Muscle layer of duodenum (tissue), 2 donors: ENCODE measurements around the gene RNF149.
"Not testable (repeated sequence)": the region's sequence is repeated elsewhere in the genome, so short reads cannot be mapped to it uniquely, and the experiment has no call there.

Experiments used
- H3K27ac ChIP-seq: one replicate; pipeline ENCODE4 v1.7.0; 2013; ENCODE audit warnings: mild to moderate bottlenecking, low read length
- H3K27me3 ChIP-seq: one replicate; pipeline ENCODE4 v1.7.0; 2013; ENCODE audit warnings: low read depth, mild to moderate bottlenecking, control low read depth, low read length
- H3K36me3 ChIP-seq, 2 donors: one replicate each; pipeline ENCODE4 v1.7.0; 2013; ENCODE audit warnings: low read length in 2 of 2, control low read depth in 1 of 2, mild to moderate bottlenecking in 1 of 2; ENCODE audit not compliant: insufficient read depth in 2 of 2, control insufficient read depth in 1 of 2
- H3K4me1 ChIP-seq, 2 donors: one replicate each; pipeline ENCODE4 v1.7.0; 2013; ENCODE audit warnings: low read length in 2 of 2, mild to moderate bottlenecking in 2 of 2, control low read depth in 1 of 2, moderate library complexity in 1 of 2; ENCODE audit not compliant: insufficient read depth in 2 of 2, control insufficient read depth in 1 of 2
- H3K4me3 ChIP-seq, 2 donors: one replicate each; pipeline ENCODE4 v1.7.0; 2013; ENCODE audit warnings: low read length in 2 of 2, low read depth in 1 of 2, mild to moderate bottlenecking in 1 of 2
- H3K9me3 ChIP-seq, 2 donors: one replicate each; pipeline ENCODE4 v1.7.0; 2013; ENCODE audit warnings: low read length in 2 of 2, control low read depth in 1 of 2, mild to moderate bottlenecking in 1 of 2; ENCODE audit not compliant: control insufficient read depth in 1 of 2
- donor health status: healthy.

Gene RNF149

GRCh38 chr2:101329026-101329425, 20.5 kb upstream of the RNF149 start:
- peaks cover 6 to 26% of the 10 kb centered on the region in 2 donors for H3K4me1 ChIP-seq
- peak overlapping the region; percentile 49 for H3K27ac ChIP-seq
- no peak overlapping the region for H3K4me3 ChIP-seq
- H3K9me3 ChIP-seq = no peaks in the 10 kb centered on the region
- no peaks in the 10 kb centered on the region for H3K27me3 ChIP-seq
- no peaks in the 10 kb centered on the region for H3K36me3 ChIP-seq

DNA sequence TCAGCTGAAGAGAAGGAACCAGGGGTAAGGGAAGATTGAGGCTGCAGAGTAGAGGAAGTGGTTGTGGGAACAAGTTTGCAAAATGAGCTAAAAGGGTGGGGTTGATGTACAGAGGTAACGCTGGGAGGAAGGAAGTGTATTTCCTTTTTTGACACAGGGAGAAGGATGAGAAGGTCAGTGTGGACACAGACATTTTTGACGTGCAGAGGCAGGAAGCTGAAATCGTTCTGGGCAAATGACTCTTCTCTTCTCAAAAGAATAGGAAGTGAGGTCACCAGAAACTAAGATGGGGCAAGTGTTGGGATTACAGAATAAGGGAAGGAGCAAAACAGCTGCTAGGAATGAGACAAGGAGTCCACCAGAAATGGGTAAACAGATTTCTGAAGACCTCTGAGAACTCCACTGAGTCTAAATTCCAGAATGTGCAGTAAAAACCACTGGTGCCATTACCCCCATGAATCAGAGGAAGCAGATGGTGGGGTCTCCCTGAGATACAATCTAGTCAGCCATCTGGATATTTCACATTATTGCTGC, 20.0 kb upstream of the RNF149 start:
- peaks cover 6 to 26% of the 10 kb centered on the region in 2 donors for H3K4me1 ChIP-seq
- H3K9me3 ChIP-seq = no peaks in the 10 kb centered on the region
- H3K27ac ChIP-seq = peak overlapping the region; percentile 24
- H3K4me3 ChIP-seq = peak overlapping the region in 1 of 2 donors; percentile 2
- no peaks in the 10 kb centered on the region for H3K27me3 ChIP-seq
- H3K36me3 ChIP-seq = no peaks in the 10 kb centered on the region

DNA sequence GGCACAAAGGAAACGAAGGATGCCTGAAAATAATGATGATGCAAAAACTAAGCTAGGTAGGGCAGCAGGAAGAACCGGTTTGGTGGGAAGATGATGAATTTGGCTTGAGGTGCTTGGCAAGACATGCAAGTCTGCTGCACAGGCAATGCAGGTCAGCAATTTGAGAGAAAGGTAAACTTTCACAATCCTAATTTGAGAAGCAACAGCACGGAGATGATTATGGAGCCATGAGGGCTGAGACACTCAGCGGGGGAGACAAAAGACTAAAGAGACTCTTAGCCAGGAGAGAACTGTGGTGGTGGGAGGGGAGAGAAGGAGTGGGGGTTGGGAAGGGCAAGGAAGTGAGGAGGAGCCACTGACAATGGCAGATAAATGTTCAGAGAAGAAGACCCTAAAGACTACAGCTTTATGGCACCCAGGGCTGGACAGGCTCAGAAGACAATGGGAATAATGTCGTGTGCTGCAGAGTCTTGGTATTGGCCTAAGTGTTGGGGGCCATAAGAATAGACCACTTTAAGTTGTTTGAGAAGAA, 19.4 kb upstream of the RNF149 start:
- Histone ChIP-seq H3K27me3 (no peaks in the 10 kb centered on the region), H3K36me3 (no peaks in the 10 kb centered on the region), H3K9me3 (no peaks in the 10 kb centered on the region), H3K4me3 (peak overlapping the region in 1 of 2 donors; percentile 2), H3K4me1 (peaks cover 6 to 26% of the 10 kb centered on the region in 2 donors), H3K27ac (peak overlapping the region; percentile 24)

- Histone ChIP-seq H3K4me1 (peaks cover 4 to 18% of the 10 kb centered on the region in 2 donors), H3K4me3 (no peak overlapping the region), H3K36me3 (no peaks in the 10 kb centered on the region), H3K27ac (no peak overlapping the region), H3K27me3 (no peaks in the 10 kb centered on the region), H3K9me3 (no peaks in the 10 kb centered on the region)
These were observed 16.9 kb upstream of the RNF149 start for GRCh38 chr2:101325425-101325824.

- H3K27me3 ChIP-seq, H3K9me3 ChIP-seq, H3K27ac ChIP-seq, H3K36me3 ChIP-seq, H3K4me1 ChIP-seq, H3K4me3 ChIP-seq: not testable (repeated sequence)
These were observed 8.1 kb upstream of the RNF149 start for GRCh38 chr2:101316568-101316967.

GRCh38 chr2:101311696-101312017, 3.2 kb upstream of the RNF149 start:
- H3K27me3 ChIP-seq = no peaks in the 10 kb centered on the region
- peaks cover 4% of the 10 kb centered on the region in 2 donors for H3K4me1 ChIP-seq
- no peak overlapping the region for H3K27ac ChIP-seq
- no peaks in the 10 kb centered on the region for H3K9me3 ChIP-seq
- no peak overlapping the region for H3K4me3 ChIP-seq
- no peaks in the 10 kb centered on the region for H3K36me3 ChIP-seq

- H3K4me3 ChIP-seq = no peak overlapping the region
- no peak overlapping the region for H3K27ac ChIP-seq
These were observed 2.6 kb upstream of the RNF149 start for GRCh38 chr2:101310834-101311695.

GRCh38 chr2:101310090-101310833, 1.8 kb upstream of the RNF149 start:
- Histone ChIP-seq H3K36me3 (no peaks in the 10 kb centered on the region), H3K27ac (no peak overlapping the region), H3K4me3 (no peak overlapping the region), H3K9me3 (no peaks in the 10 kb centered on the region), H3K4me1 (peaks cover 11 to 16% of the 10 kb centered on the region in 2 donors), H3K27me3 (no peaks in the 10 kb centered on the region)

More at GRCh38 chr2:101310834-101311695, 2.6 kb upstream of the RNF149 start:
- no peaks in the 10 kb centered on the region for H3K36me3 ChIP-seq
- no peaks in the 10 kb centered on the region for H3K9me3 ChIP-seq
- H3K4me1 ChIP-seq = peaks cover 4 to 8% of the 10 kb centered on the region in 2 donors
- H3K27me3 ChIP-seq = no peaks in the 10 kb centered on the region

DNA sequence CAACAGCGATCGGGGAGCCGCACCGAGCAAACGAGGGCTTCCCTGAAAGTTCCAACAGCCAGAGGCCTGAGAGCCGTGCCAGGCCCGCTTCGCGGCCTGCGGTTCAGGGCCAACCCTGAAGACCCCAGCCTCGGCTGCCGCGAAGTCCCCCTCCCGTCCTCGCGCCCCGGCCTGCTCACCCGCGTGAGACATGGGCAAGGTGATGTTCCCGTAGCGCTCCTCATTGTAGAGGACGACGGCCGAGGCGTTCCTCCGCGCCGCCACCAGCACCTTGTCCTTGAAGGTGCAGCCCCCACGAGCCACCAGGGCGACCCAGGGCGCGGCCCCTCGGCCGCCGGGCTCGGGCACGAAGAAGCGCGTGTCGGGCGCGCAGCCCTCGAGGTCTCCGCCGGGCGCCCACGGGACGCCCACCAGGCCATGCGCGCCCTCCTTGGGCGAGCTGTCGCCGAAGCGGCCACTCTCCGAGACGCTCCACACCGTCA, 510 bp downstream of the RNF149 start:
- peaks cover 14 to 24% of the 10 kb centered on the region in 2 donors for H3K4me1 ChIP-seq
- peak overlapping the region; percentile 82 to 95 for H3K4me3 ChIP-seq
- H3K27me3 ChIP-seq = no peaks in the 10 kb centered on the region
- peak overlapping the region; percentile 81 for H3K27ac ChIP-seq
- no peaks in the 10 kb centered on the region for H3K36me3 ChIP-seq
- H3K9me3 ChIP-seq = no peaks in the 10 kb centered on the region

GRCh38 chr2:101307503-101307902, 998 bp downstream of the RNF149 start:
- Histone ChIP-seq H3K4me1 (peaks cover 14 to 24% of the 10 kb centered on the region in 2 donors), H3K9me3 (no peaks in the 10 kb centered on the region), H3K27ac (peak overlapping the region; percentile 81), H3K4me3 (peak overlapping the region; percentile 82 to 95), H3K27me3 (no peaks in the 10 kb centered on the region), H3K36me3 (no peaks in the 10 kb centered on the region)

GRCh38 chr2:101306410-101306809, 2.1 kb downstream of the RNF149 start:
- Histone ChIP-seq H3K4me3 (peak overlapping the region; percentile 82 to 95), H3K27me3 (no peaks in the 10 kb centered on the region), H3K4me1 (peaks cover 14 to 24% of the 10 kb centered on the region in 2 donors), H3K36me3 (no peaks in the 10 kb centered on the region), H3K27ac (peak overlapping the region; percentile 81), H3K9me3 (no peaks in the 10 kb centered on the region)
